ENCODE measurements around the gene PRKG1. TPM values are rescaled to one million over a fixed set of nuclear protein-coding genes. Genes with fewer than 3 reads are reported as not detected.
"Not testable (repeated sequence)": the region's sequence is repeated elsewhere in the genome, so short reads cannot be mapped to it uniquely, and the experiment has no call there.

The PRKG1 gene
- polyA plus RNA-seq, 4 donors: 12.7 to 21.2 (median 15.0) TPM

DNA sequence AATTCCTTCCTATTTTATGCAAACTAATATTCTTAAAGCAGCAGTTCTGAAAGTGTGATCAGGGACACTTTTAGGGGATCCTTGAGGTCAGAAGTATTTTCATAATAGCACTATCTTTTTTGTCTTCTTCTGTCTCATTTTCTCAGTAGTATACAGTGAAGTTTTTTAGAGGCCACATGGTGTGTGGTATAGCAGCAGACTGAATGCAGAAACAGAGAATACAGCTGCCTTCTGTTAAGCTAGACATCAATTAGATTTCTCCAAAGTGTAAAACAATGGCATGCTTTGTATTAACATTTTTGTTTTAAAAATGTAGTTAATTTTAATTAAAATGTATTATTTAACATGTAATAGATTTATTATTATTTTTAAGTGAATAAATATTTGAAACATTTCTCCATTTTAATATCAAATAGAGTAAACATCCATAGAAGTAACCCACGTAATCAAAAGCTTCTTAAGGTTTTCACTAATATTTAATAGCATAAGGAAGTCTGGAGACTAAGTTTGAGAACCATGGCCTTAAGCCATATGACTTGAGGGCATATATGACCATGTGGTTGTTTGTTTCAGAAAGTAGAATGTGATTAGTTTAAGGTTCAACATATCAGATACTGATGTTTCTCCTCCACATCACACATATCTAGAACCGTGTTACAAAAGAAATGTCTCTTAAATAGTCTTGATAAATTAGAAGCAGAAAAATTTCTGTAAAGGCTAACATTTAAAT is 94.0 kb downstream of the PRKG1 start:
- DNase-seq (ENCODE audit: low read depth in 4 of 4, low spot score in 3 of 4): no peak

DNA sequence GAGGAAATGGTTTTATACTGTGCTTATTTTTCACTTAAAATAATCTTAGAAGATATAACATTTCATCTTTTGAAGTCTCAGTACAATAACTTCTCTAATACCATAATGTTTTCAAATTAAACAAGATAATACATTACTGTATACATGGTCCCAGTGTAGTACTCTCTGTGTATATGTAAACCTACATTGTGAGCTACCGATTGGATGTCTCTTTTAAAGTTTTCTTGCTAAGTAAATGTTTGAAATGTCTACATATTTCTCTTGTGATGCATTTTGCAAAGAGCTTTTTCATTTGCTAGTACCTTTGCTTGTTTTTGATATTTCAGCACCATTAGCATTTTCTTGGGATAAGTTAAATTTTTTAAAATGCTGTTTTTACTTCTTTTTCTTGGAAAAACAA is 94.8 kb downstream of the PRKG1 start:
- no peak for DNase-seq (ENCODE audit: low read depth in 4 of 4, low spot score in 3 of 4)

DNA sequence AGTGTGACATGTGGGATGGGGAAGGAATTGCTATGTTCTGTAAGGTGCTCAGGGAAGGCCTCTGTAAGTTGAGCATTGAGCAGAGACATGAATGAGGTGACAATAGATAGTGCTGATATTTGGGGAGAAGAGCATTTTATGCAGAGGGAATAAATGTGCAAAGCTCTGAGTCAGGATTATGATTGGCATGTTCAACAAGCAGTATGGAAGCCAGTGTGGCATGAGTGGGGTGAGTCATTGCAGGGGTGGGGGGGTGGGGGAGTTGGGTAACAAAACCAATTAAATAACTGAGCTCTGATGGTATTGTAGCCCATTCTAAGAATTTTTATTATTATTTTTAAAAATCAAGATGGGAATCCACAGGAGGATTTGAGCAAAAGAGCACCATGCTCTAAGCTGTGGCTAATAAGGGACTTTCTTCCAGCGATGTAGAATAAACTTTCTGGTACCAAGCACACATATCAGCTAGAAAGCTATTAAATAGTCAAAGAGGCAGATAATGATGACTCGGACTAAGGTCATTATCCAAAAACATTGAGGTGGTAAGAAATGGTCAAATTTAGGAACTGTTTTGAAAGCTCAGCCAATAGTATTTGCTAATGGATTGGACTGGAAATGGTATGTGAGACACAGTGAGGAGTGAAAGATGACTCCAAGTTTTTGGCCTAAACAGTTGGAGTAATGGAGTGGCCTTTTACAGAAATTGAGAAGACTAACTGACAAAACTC is 96.4 kb downstream of the PRKG1 start:
- no peak for DNase-seq (ENCODE audit: low read depth in 4 of 4, low spot score in 3 of 4)

DNA sequence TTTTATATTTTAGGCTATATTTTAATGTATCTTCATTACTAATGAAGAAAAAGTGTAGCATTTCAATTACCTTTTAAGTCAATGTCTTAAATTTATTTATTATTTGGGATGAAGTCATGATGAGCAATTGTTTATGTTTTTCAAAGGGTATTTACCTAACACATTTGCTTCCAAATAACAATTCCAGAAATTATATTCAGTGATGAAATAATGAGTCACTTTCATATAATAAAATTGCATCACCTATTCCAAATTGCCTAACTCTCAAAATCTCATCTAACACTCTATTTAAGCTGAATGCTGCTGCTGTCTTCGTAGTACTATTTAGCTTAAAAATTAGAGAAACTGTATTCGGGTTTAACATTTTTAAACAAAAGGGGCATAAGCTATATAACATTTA is 97.7 kb downstream of the PRKG1 start:
- no peak for DNase-seq (ENCODE audit: low read depth in 4 of 4, low spot score in 3 of 4)

DNA sequence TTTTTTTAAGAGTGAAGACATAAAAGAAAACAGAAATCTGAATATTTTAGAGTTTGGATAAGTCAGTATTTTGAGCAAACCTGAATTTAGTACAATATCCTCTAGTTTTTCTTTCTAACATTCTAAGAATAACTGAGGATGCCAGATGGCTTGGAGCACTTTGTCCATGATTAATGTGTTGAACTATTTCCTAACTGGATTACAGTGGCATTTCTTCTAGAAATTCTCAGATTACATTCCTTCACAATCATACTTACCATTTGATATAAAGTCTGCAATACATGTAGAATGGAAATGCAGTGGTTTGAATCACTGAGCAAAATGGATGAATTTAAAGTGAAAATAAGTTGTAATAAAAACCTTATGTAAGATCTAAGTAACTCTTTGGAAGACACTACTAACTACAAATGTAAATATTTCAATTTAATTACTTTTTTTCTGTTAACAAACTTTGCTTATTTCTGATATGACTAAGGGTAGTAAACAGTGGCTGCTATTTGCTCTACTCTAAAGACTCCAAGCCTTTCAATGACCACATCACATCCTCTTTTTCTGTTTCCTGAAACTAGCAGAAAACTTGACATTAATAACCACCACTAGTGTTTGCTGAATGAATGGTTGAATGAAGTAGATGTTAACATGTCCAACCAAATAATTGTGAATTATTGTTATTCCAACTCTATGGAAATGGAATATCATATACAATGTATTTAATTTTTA is 102.8 kb downstream of the PRKG1 start:
- no peak for DNase-seq (ENCODE audit: low read depth in 4 of 4, low spot score in 3 of 4)

DNA sequence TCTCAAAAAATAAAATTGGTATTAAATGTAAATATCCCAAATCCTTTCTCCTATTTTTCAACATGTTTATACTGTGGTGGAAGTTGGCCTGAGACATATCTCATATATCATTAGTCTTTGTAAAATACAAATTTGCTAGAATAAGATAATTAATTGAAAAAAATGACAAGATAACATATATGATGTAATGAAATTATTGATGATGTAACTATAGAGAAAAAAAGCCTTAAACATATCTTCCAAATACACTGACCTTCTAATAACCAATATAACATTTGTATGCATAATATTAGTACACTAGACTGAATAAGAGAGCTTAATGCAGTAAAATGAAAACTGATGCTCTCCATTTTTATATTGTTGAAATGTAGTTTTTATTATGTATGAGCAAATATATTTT is 104.3 kb downstream of the PRKG1 start:
- DNase-seq (ENCODE audit: low read depth in 4 of 4, low spot score in 3 of 4): no peak

DNA sequence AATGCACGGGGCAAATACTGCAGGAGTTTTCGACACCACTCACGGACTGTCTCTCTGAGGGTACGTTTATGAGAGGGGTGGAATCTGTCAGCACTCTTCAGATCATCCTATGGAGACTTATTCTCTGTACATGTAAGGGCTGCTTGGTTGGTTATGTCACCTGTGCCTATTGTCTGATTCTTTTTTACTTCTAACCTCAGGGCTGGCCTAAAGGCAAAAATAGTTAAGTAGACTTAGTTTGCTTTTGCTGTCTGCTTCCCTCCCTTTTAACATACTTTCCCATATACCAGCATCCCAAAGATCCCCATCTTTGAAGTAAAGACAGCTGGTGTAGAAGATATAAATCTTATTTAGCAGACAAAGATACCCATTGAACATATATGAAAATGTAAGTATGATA is 105.9 kb downstream of the PRKG1 start:
- no peak for DNase-seq (ENCODE audit: low read depth in 4 of 4, low spot score in 3 of 4)

DNA sequence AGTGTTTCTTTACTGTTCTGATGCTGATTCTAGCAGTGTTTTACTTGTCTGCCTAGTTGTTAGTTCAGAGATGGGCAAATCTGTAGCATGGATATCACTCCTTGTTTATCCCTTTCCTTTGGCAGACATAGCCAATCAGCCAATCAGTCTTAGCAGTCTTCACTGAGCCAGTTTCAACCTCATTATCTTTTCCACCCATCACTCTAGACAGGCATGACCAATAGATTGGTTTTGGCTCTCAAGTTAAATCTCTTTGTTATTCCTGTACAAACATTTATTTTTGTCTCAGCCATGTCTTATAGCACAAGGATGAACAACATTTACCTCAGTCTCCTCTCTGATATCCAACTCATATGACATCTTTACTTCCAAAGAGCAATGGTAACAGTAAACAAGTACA is 109.5 kb downstream of the PRKG1 start:
- DNase-seq (ENCODE audit: low read depth in 4 of 4, low spot score in 3 of 4): no peak

DNA sequence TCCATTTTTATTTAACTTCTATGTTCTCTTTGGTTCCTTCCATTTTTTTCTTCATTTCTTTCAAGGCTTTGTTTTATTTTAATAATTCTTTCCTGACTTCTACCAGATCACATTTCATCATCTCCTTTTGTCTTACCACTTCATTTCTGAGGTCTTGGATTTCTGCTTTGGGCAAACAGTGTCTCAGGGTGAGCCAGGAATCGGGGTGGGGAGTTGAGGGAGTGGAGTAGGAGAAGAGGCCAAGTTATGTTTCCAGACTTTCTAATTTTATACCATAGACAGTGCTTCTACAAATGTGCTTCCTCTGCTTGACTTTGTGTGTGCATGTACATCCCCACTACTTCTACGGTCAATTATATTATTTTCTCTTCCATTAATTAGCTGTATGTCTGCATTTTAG is 112.1 kb downstream of the PRKG1 start:
- DNase-seq (ENCODE audit: low read depth in 4 of 4, low spot score in 3 of 4): no peak

DNA sequence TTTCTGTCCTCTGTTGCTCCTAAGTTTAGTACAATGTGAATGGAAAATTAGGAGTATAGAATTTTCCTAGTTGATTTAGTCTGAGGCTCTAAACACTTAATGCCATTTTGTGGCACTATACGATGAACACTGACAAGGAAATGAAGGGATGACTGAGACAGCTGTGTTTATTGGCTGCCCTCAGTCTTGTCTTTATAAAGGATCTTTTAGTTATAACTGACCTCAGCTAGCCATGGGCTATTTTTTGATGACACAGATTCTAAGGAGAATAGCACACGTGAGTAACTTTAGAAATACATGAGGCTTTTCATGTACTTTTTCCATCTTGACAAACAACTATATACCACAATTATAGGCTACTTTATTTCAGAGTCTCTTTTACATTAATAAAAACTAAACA is 113.7 kb downstream of the PRKG1 start:
- no peak for DNase-seq (ENCODE audit: low read depth in 4 of 4, low spot score in 3 of 4)

DNA sequence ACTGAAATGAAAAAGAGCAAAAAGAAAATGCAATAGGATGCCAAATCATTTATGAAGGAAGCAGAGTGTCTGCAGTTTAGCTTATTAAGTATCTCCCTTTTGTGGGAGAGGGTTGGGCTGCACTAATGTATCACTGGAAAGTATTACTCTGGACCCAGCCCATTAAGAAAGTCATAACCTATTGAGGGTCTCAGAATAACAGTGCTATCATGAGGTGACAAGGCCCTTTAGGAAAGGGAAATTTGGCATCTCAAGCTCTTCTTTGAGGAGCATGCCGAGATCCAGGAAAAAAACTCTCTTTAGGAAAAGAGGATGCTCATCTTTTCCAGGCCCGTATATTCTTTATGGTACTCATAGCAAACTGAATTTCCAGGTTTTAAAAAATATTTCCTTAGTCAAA is 114.6 kb downstream of the PRKG1 start:
- no peak for DNase-seq (ENCODE audit: low read depth in 4 of 4, low spot score in 3 of 4)

DNA sequence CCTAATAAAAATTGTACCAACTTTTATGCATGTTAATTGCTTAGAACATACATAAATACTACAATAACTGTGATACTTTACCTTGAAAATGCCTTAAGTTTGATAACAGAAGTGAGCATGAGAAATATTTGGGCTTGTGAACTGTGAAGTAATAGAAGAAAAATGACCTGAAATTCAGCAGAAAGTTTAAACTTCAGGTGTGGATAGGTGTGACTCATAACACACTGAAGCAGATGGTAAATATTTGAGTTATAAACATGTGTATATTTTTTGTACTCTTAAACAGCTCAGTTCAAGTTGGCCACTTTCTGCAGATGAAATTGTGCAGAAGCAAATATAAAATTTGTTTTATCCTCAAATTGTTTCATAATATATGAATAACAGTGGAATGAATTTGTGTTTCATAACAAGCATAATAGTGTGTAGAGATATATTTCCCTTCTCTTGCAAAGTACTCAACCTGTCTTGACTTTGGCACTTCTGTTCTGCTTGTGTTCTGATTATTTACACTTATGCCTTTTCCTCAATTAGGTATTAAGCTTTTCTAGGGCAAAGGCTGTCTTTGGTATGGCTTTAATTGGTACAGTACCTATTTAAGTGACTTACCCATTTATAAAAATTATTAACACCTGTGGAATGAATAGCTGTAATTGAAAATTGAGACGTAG is 122.4 kb downstream of the PRKG1 start:
- no peak for DNase-seq (ENCODE audit: low read depth in 4 of 4, low spot score in 3 of 4)

DNA sequence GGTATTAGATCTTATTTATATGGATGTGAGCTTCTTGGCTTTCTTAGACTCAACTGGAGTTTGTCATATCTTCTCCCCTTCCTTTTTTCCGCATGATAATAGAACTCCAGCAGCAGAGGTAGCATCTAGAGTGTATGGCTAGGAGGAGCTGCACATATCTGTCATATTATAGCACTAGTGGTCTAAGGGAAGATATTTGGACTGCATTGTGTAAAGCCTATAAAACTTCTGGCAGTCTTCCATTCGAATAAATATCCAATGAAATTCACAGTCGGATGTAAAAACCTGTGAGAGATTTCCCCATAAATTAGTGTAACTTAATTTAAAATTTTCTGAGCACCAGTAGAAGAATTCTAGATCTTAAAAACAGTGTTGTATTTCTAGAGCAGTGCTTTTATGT is 123.9 kb downstream of the PRKG1 start:
- DNase-seq (ENCODE audit: low read depth in 4 of 4, low spot score in 3 of 4): no peak

DNA sequence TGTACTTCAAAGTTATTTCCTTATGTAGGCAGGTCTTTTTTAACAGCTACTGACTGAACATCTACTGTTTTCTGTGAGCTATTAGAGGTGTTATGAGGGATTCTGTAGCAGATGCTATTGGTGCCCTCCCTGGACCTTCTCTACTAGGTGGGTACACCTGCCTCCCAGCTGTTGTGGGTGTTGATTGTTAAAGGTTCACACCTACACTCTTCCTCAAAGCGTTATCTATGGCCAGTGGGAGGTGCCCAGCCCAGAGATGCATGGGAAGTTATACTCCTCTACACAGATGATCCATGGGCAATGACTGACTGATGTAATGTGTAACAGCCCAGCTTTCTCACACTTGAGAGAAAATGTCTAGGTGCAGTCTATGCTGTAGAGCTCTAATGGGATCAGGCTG is 127.7 kb downstream of the PRKG1 start:
- DNase-seq (ENCODE audit: low read depth in 4 of 4, low spot score in 3 of 4): no peak

DNA sequence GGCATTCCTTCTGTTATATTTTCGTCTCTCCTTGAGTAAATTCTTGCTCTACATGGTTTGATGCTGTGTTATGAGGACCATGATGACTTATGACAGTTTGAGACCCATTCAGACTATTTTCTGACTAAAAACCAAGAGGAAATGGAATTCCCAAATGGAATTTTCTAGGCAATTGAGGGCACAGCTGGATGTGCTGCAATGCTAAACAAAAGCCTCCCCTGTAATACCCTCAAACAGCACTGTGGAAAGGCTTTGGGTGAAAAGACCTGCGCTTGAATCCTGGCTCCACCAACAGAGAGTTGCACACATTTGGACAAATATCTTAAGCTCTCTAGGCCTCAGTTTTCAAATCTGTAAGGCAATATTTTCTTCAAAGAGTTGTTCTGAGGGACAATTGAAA is 129.1 kb downstream of the PRKG1 start:
- no peak for DNase-seq (ENCODE audit: low read depth in 4 of 4, low spot score in 3 of 4)

DNA sequence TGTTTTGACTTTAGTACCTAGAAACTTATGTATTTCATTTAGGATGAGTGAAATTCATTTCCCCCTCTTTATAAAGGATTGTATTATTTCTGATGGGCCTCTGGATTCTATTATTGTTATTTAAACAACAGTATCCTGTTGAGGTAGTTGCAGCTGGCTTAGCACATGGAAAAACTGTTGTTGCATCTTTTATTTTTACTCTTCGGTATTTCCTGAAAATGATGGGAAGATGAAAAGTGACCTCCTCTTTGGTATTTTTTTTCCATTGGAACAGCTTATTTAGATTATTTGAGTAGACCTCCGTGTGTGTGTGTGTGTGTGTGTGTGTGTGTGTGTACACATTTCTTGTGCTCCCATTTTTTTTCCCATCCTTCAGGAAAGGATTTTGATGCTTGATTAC is 129.8 kb downstream of the PRKG1 start:
- no peak for DNase-seq (ENCODE audit: low read depth in 4 of 4, low spot score in 3 of 4)

DNA sequence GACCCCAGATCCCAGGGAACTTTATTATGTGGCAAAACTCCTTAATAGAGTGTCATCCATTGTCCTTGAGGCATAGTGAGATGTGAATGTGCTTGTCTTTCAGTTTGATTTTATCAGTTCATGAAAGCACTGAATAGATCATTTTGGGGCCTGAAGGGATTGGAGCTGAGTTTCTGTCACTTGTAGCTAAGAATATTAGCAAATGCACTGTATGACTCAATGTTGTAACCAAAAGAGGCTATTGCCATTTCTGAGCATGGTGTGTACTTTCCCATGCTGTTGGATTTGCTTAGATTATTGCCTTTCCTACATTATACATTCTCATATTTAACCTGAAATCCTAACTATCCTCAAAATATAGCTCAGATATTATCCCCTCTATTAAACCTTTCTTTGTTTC is 130.4 kb downstream of the PRKG1 start:
- DNase-seq (ENCODE audit: low read depth in 4 of 4, low spot score in 3 of 4): no peak

DNA sequence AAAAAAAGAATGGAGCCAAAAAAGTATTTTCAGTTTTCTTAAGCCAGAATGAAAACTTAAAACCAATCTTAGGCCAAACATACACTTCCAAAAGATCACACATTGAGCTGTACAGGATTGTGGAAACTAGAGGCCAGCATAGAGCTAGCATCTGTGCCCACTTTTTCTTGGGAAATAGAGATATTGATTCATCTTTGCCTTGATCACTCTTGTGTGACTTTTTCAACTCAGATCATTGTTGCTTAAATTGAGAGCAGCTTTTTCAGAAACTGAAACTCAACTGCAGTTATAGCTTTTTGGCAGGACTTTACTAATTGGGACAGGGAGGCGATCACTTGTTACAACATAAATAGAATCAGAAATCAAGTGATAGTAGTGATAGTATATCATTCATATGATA is 132.2 kb downstream of the PRKG1 start:
- no peak for DNase-seq (ENCODE audit: low read depth in 4 of 4, low spot score in 3 of 4)

DNA sequence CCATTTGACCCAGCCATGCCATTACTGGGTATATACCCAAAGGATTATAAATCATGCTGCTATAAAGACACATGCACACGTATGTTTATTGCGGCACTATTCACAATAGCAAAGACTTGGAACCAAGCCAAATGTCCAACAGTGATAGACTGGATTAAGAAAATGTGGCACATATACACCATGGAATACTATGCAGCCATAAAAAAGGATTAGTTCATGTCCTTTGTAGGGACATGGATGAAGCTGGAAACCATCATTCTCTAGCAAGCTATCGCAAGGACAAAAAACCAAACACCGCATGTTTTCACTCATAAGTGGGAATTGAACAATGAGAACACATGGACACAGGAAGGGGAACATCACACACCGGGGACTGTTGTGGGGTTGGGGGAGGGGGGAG is 138.7 kb downstream of the PRKG1 start:
- not testable (repeated sequence) for DNase-seq (ENCODE audit: low read depth in 4 of 4, low spot score in 3 of 4)

DNA sequence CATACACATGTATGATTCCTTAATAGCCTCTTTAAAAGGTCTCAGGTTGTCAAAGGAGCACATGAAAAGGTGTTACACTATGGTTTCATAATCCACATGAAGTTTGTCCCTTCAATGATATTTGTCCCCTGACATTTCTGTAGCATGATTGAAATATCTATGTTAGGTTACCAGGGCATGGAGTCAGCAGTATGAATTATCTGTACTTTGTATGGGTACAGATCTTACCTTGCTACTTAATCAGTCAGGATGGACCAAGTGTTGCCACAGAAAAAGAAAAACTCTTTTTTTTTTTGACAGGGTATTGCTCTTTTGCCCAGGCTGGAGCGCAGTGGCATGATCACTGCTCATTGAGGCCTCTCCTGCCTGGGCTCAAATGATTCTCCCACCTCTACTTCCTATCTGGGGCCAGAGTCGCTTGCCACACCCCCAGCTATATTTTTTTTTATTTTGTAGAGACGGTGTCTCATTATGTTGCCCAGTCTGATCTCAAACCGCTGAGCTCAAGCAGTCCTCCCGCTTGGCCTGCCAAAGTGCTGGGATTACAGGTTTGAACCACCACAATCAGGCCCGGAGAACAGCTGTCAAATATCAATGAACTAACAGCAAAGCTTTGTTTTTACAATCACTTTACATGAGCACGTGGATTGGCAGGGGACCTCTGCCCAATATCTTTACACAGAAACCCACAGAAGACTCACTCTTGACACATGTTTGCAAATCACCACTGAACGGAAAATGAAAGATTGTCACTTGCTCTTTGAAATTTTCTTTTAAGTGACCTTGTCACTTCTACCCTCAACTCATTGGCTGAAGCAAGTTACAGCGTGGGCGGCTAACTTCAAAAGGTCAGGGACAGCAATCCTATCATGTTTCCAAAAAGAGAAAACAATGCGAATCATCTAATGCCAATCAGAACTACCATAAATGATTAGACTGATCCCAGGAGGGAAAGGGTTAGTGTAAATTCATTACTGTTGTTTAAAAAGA is 140.2 kb downstream of the PRKG1 start:
- no peak for DNase-seq (ENCODE audit: low read depth in 4 of 4, low spot score in 3 of 4)
